ENCODE measurements around the gene SPARC. TPM values are rescaled to one million over a fixed set of nuclear protein-coding genes. Genes with fewer than 3 reads are reported as not detected.

The SPARC gene
- polyA plus RNA-seq, 1 of the 3 experiments (the other 2 are of a cell fraction), result 1,115 TPM

DNA sequence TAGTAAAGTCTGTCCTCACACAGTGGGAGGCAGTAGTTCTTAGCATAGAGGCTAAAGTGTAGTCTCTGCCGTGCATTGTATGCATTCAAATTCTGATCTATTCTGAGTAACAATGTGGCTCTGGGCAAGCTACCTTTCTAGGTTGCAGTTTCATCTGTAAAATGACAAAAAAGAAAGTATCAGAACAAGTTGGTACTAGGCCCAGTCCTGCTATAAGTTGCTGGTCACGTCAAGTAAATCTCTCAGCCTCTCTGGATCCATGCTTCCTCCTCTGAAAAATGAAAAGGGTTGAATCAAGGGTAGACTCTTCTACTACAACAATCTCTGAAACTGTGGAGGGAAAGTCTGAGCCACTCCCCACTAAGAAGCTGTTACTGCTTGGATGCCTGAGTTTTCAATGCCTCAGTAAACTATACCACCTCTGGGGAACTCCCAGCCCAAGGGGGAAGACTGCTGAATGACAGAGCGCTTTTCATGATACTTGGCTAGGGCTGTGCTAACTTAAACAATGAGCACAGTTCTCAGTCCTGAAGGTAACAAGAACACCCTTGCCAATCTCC, 34.5 kb upstream of the SPARC start:
- Histone ChIP-seq H3F3A (replicated peaks; ENCODE audit: insufficient read depth) (peaks cover 17% of the 10 kb centered on the region), H4K20me1 (ENCODE audit: insufficient read depth) (no peaks in the 10 kb centered on the region), H3K9me3 (no peaks in the 10 kb centered on the region), H3K9ac (no peak overlapping the region), H3K79me2 (ENCODE audit: insufficient read depth) (no peaks in the 10 kb centered on the region), H3K4me1 (ENCODE audit: control insufficient read depth in 1 of 2, insufficient read depth in 2 of 2, low read depth in 1 of 2, low read length in 1 of 2) (peaks cover 0 to 8% of the 10 kb centered on the region in 2 experiments; a peak in 1 of 4 replicates), H3K27ac (ENCODE audit: low read depth in 2 of 2, low read length in 1 of 2) (no peak overlapping the region), H3K4me2 (no peak overlapping the region), H3K36me3 (replicated peaks in 1 of 2; ENCODE audit: control insufficient read depth in 1 of 2, insufficient read depth in 2 of 2, low read length in 1 of 2) (no peaks in the 10 kb centered on the region), H3K9me2 (no peaks in the 10 kb centered on the region), H3K4me3 (ENCODE audit: low read depth in 2 of 2, low read length in 1 of 2) (no peak overlapping the region), H3K27me3 (ENCODE audit: insufficient read depth) (no peaks in the 10 kb centered on the region), H2AFZ (ENCODE audit: low read depth) (no peak overlapping the region)
- no peak for DNase-seq
- ChIA-PET POLR2A (no interaction called here), CTCF (interaction anchor here (1.2 to 4.6 kb wide), 10 partner anchors 8 to 69 kb away, joined by 3 to 35 read pairs (median 6); no protein-coding TSS in a partner anchor)
- TF ChIP-seq FOXJ3 (CRISPR knock-in tag; IDR thresholded peaks at IDR 0.05) (no peak), RFX5 (IDR thresholded peaks at IDR 0.05; ENCODE audit: low read length) (no peak), RCOR1 (IDR thresholded peaks at IDR 0.05; ENCODE audit: low read length) (no peak), ELF1 (IDR thresholded peaks at IDR 0.05) (no peak), YY1 (IDR thresholded peaks at IDR 0.05; ENCODE audit: low read depth) (no peak), MEF2A (IDR thresholded peaks at IDR 0.05; ENCODE audit: borderline replicate concordance, low read depth) (no peak), TAF1 (IDR thresholded peaks at IDR 0.05; ENCODE audit: borderline replicate concordance, low read depth, low read length) (no peak), SMC3 (IDR thresholded peaks at IDR 0.05; ENCODE audit: low read depth, low read length) (no peak), NFIC (IDR thresholded peaks at IDR 0.05; ENCODE audit: borderline replicate concordance) (no peak), JUND (IDR thresholded peaks at IDR 0.05) (no peak), EZH2phosphoT487 (IDR thresholded peaks at IDR 0.05; ENCODE audit: borderline replicate concordance, low read depth) (no peak)
- TF ChIP-seq, protein P1, sequence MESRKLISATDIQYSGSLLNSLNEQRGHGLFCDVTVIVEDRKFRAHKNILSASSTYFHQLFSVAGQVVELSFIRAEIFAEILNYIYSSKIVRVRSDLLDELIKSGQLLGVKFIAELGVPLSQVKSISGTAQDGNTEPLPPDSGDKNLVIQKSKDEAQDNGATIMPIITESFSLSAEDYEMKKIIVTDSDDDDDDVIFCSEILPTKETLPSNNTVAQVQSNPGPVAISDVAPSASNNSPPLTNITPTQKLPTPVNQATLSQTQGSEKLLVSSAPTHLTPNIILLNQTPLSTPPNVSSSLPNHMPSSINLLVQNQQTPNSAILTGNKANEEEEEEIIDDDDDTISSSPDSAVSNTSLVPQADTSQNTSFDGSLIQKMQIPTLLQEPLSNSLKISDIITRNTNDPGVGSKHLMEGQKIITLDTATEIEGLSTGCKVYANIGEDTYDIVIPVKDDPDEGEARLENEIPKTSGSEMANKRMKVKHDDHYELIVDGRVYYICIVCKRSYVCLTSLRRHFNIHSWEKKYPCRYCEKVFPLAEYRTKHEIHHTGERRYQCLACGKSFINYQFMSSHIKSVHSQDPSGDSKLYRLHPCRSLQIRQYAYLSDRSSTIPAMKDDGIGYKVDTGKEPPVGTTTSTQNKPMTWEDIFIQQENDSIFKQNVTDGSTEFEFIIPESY (IDR thresholded peaks at IDR 0.05; ENCODE audit: borderline replicate concordance, low read depth), result no peak
- TF ChIP-seq, protein P2, sequence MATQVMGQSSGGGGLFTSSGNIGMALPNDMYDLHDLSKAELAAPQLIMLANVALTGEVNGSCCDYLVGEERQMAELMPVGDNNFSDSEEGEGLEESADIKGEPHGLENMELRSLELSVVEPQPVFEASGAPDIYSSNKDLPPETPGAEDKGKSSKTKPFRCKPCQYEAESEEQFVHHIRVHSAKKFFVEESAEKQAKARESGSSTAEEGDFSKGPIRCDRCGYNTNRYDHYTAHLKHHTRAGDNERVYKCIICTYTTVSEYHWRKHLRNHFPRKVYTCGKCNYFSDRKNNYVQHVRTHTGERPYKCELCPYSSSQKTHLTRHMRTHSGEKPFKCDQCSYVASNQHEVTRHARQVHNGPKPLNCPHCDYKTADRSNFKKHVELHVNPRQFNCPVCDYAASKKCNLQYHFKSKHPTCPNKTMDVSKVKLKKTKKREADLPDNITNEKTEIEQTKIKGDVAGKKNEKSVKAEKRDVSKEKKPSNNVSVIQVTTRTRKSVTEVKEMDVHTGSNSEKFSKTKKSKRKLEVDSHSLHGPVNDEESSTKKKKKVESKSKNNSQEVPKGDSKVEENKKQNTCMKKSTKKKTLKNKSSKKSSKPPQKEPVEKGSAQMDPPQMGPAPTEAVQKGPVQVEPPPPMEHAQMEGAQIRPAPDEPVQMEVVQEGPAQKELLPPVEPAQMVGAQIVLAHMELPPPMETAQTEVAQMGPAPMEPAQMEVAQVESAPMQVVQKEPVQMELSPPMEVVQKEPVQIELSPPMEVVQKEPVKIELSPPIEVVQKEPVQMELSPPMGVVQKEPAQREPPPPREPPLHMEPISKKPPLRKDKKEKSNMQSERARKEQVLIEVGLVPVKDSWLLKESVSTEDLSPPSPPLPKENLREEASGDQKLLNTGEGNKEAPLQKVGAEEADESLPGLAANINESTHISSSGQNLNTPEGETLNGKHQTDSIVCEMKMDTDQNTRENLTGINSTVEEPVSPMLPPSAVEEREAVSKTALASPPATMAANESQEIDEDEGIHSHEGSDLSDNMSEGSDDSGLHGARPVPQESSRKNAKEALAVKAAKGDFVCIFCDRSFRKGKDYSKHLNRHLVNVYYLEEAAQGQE (IDR thresholded peaks at IDR 0.05; ENCODE audit: low read depth, low read length), result no peak
- 90% methylated on average over 3 of the region's 3 CpGs for WGBS (ENCODE audit: low lambda C conversion rate)
